Endothelial cell of umbilical vein (primary cell): Measurements from ENCODE around the gene TUBB2A. TPM values are rescaled to one million over a fixed set of nuclear protein-coding genes. Genes with fewer than 3 reads are reported as not detected.

Experiments used
- BruUV-seq: library from RNA; stranded (reverse); fragments of 400-500 nt; replicated peaks from 2 replicates; lab custom pipeline; 2021; lab: Mats Ljungman, UMichigan
- CTCF ChIA-PET: fragments of 300-600, 350-600 bp; sonication (Branson Sonifier 250); formaldehyde crosslinking; loops from one replicate; lab custom pipeline; 2021; ENCODE audit warnings: antibody characterized with exemption, inconsistent platforms; lab: Charles Lee
- POLR2A ChIA-PET: fragments of 300-600, 350-600 bp; sonication (Branson Sonifier 250); formaldehyde crosslinking; loops from one replicate; lab custom pipeline; 2021; ENCODE audit warnings: antibody characterized with exemption, inconsistent platforms; lab: Charles Lee
- DNase-seq: peaks from one replicate; pipeline ENCODE4 v3.0.0-alpha.2; 2011; ENCODE audit warnings: low read depth, low spot score
- FAIRE-seq: peaks from 2 replicates; lab custom pipeline; 2011; peaks lifted over from hg19 to GRCh38; lab: Jason Lieb, UNC
- H2AFZ ChIP-seq: 2 replicates; pipeline ENCODE4 v1.6.0; 2012; ENCODE audit warnings: low read depth, low read length, control low read depth, inconsistent platforms
- H3K27ac ChIP-seq: 2 replicates; pipeline ENCODE4 v1.5.1; 2011; ENCODE audit warnings: low read depth, mild to moderate bottlenecking, control low read depth, low read length, moderate library complexity; ENCODE audit not compliant: insufficient read depth
- H3K27me3 ChIP-seq, 2 experiments: 2 replicates each; pipeline versions ENCODE4 v1.6.0 to v1.6.1; 2011; ENCODE audit warnings: low read length in 2 of 2, mixed read lengths in 1 of 2; ENCODE audit not compliant: control insufficient read depth in 2 of 2, insufficient read depth in 2 of 2
- H3K36me3 ChIP-seq, 2 experiments: 2 replicates in 1 of 2; 3 replicates in 1 of 2; pipeline ENCODE4 v1.5.1; 2011; ENCODE audit warnings: low read length in 2 of 2, mild to moderate bottlenecking in 1 of 2, moderate library complexity in 1 of 2; ENCODE audit not compliant: control insufficient read depth in 2 of 2, insufficient read depth in 2 of 2; ENCODE audit errors: extremely low read depth in 1 of 2
- H3K4me1 ChIP-seq: 3 replicates; pipeline ENCODE4 v1.5.1; 2011; ENCODE audit warnings: mild to moderate bottlenecking, low read length; ENCODE audit not compliant: control insufficient read depth, insufficient read depth; ENCODE audit errors: extremely low read depth
- H3K4me2 ChIP-seq: 2 replicates; pipeline ENCODE4 v1.6.1; 2011; ENCODE audit warnings: low read length, control low read depth, mixed read lengths; ENCODE audit not compliant: insufficient read depth
- H3K4me3 ChIP-seq, 3 experiments: fragments of 200-600 bp in 1 of 3; sonication (generic), shearing (Covaris generic) in 1 of 3; replicated peaks in 1 of 3; 2 replicates each; pipeline ENCODE4 v1.5.1; 2011 to 2016; ENCODE audit warnings: control low read depth in 3 of 3, low read length in 3 of 3, mild to moderate bottlenecking in 2 of 3, inconsistent platforms in 1 of 3, low read depth in 1 of 3, moderate library complexity in 1 of 3; ENCODE audit not compliant: insufficient read depth in 1 of 3
- H3K79me2 ChIP-seq: 2 replicates; pipeline ENCODE4 v1.6.0; 2012; ENCODE audit warnings: low read length, inconsistent platforms; ENCODE audit not compliant: control insufficient read depth, insufficient read depth
- H3K9ac ChIP-seq: replicated peaks from 2 replicates; pipeline ENCODE3; 2011; ENCODE audit warnings: low read length, control low read depth; ENCODE audit not compliant: insufficient read depth; ENCODE audit errors: extremely low read depth
- H3K9me1 ChIP-seq: replicated peaks from 3 replicates; pipeline ENCODE4 v1.6.0; 2011; ENCODE audit warnings: mild to moderate bottlenecking, low read length; ENCODE audit not compliant: control insufficient read depth, insufficient read depth; ENCODE audit errors: extremely low read depth
- H3K9me3 ChIP-seq: replicated peaks from 2 replicates; pipeline ENCODE4 v1.5.1; 2012; ENCODE audit warnings: low read length, inconsistent platforms; ENCODE audit not compliant: control insufficient read depth, insufficient read depth
- H4K20me1 ChIP-seq: replicated peaks from 2 replicates; pipeline ENCODE3; 2011; ENCODE audit warnings: mild to moderate bottlenecking, low read length; ENCODE audit not compliant: control insufficient read depth, insufficient read depth; ENCODE audit errors: extremely low read depth
- CTCF ChIP-seq, 2 donors: IDR thresholded peaks; 1 replicate in 1 of 2; 2 replicates in 1 of 2; pipeline ENCODE4 v1.5.1; 2011; ENCODE audit warnings: low read length in 2 of 2, mild to moderate bottlenecking in 2 of 2, moderate library complexity in 2 of 2, control low read depth in 1 of 2, inconsistent platforms in 1 of 2, low read depth in 1 of 2; ENCODE audit not compliant: insufficient read depth in 1 of 2; ENCODE audit errors: extremely low read depth in 1 of 2
- EZH2 ChIP-seq: IDR thresholded peaks from 2 replicates; pipeline ENCODE4 v1.6.1; 2012; ENCODE audit warnings: borderline replicate concordance, low read depth, mild to moderate bottlenecking, moderate library complexity, low read length, inconsistent platforms; ENCODE audit not compliant: severe bottlenecking
- FOS ChIP-seq: IDR thresholded peaks from 2 replicates; pipeline ENCODE4 v1.6.1; 2011; ENCODE audit warnings: mild to moderate bottlenecking, low read length, moderate library complexity, borderline replicate concordance; ENCODE audit not compliant: insufficient read depth
- GATA2 ChIP-seq: IDR thresholded peaks from 2 replicates; pipeline ENCODE4 v1.7.0; 2011; ENCODE audit warnings: low read depth, mild to moderate bottlenecking, moderate library complexity, mixed read lengths, low read length; ENCODE audit not compliant: insufficient read length, insufficient read depth
- JUN ChIP-seq: IDR thresholded peaks from 2 replicates; pipeline ENCODE4 v1.6.1; 2011; ENCODE audit warnings: borderline replicate concordance, low read depth; ENCODE audit not compliant: insufficient read length, insufficient read depth
- MAX ChIP-seq: IDR thresholded peaks from 2 replicates; pipeline ENCODE4 v1.6.1; 2011; ENCODE audit not compliant: insufficient read depth, insufficient read length
- MYC ChIP-seq: IDR thresholded peaks from one replicate; pipeline ENCODE4 v1.6.1; 2011; ENCODE audit warnings: mild to moderate bottlenecking, low read depth, low read length
- POLR2A ChIP-seq: IDR thresholded peaks from 2 replicates; pipeline ENCODE4 v1.6.1; 2012; ENCODE audit warnings: low read depth, mild to moderate bottlenecking, control low read depth, low read length
- POLR2AphosphoS5 ChIP-seq: IDR thresholded peaks from 2 replicates; pipeline ENCODE4 v1.6.1; 2012; ENCODE audit warnings: low read depth, mild to moderate bottlenecking, control low read depth, low read length, moderate library complexity; ENCODE audit not compliant: insufficient read depth
- dilution Hi-C: fragments of 300-500 bp; cut with MboI; formaldehyde crosslinking; loops from one replicate; pipeline ENCODE4 v1.15.0; 2019; ENCODE audit warnings: low sequenced_read_pairs; ENCODE audit not compliant: extremely low pct_ligation_motif_present
- intact Hi-C: fragments of 100-400 bp; cut with micrococcal nuclease; formaldehyde crosslinking; loops from one replicate; pipeline ENCODE4 v1.10.0; 2022
- polyA plus RNA-seq, 4 experiments: library from polyadenylated mRNA; depleted of rRNA in 3 of 4; stranded (reverse) in 3 of 4; unstranded in 1 of 4; fragments of >200 nt; gene quantifications; 2 replicates each; pipeline versions ENCODE4 v1.2.1 to v1.2.3, GENCODE V29; 2011 to 2012; ENCODE audit warnings: missing spikeins in 1 of 4
- total RNA-seq: library from RNA; stranded (reverse); gene quantifications from 2 replicates; pipeline ENCODE4 v1.2.3, GENCODE V29; 2021

TUBB2A gene
- total and polyA plus RNA-seq, 2 donors (not counting 3 experiments of a cell fraction or from before 2014, with no cell fraction given), result 80.3 to 99.2 TPM

GRCh38 chr6:3108746-3109414 is 48.5 kb downstream of the TUBB2A start:
- Histone ChIP-seq H3K36me3 (peaks cover 10 to 29% of the 10 kb centered on the region in 2 experiments), H3K9ac (no peak overlapping the region), H3K4me2 (no peak overlapping the region), H3K4me1 (no peaks in the 10 kb centered on the region), H3K4me3 (no peak overlapping the region), H3K27me3 (no peaks in the 10 kb centered on the region), H4K20me1 (no peaks in the 10 kb centered on the region), H3K9me1 (no peaks in the 10 kb centered on the region), H2AFZ (no peak overlapping the region), H3K9me3 (no peaks in the 10 kb centered on the region), H3K27ac (no peak overlapping the region), H3K79me2 (no peaks in the 10 kb centered on the region)
- TF ChIP-seq GATA2 (no peak), MAX (no peak), CTCF (IDR thresholded peaks at IDR 0.05; ENCODE audit: extremely low read depth in 1 of 2, insufficient read depth in 1 of 2, low read depth in 1 of 2, low read length in 2 of 2) (no peak), POLR2A (no peak), FOS (no peak), POLR2AphosphoS5 (no peak), EZH2 (no peak), JUN (no peak), MYC (no peak)
- dilution Hi-C loops (no loop called here), intact Hi-C loops (no loop called here)
- no peak for DNase-seq
- CTCF ChIA-PET, result no interaction called here
- BruUV-seq, result no TSS peak
- POLR2A ChIA-PET, result no interaction called here
- no peak for FAIRE-seq

Other genes starting within 250 kb of the TUBB2A start
- 145 and 155 TPM in 2 replicates for gene SERPINB6, start 186.0 kb downstream of the TUBB2A start, total RNA-seq
- gene SERPINB6, start 186.0 kb downstream of the TUBB2A start, polyA plus RNA-seq, result 148 and 151 TPM in 2 replicates
- 27.6 and 31.6 TPM in 2 replicates for gene NQO2, start 157.7 kb downstream of the TUBB2A start, total RNA-seq
- 44.1 and 48.0 TPM in 2 replicates for gene NQO2, start 157.7 kb downstream of the TUBB2A start, polyA plus RNA-seq
- 20.2 and 20.6 TPM in 2 replicates for gene RIPK1, start 89.0 kb downstream of the TUBB2A start, total RNA-seq
- gene RIPK1, start 89.0 kb downstream of the TUBB2A start, polyA plus RNA-seq, result 10.1 and 11.2 TPM in 2 replicates
- 14.8 and 16.6 TPM in 2 replicates for gene BPHL, start 38.8 kb downstream of the TUBB2A start, total RNA-seq
- 10.3 and 12.3 TPM in 2 replicates for gene BPHL, start 38.8 kb downstream of the TUBB2A start, polyA plus RNA-seq
- gene TUBB2B, start 70.1 kb upstream of the TUBB2A start, total RNA-seq, result 3.6 and 8.3 TPM in 2 replicates
- 5.1 and 7.8 TPM in 2 replicates for gene TUBB2B, start 70.1 kb upstream of the TUBB2A start, polyA plus RNA-seq
- gene PSMG4, start 101.4 kb upstream of the TUBB2A start, total RNA-seq, result 31.1 and 31.4 TPM in 2 replicates
- gene PSMG4, start 101.4 kb upstream of the TUBB2A start, polyA plus RNA-seq, result 46.0 and 72.2 TPM in 2 replicates